ENCODE results near the gene MRPL17. TPM values are rescaled to one million over a fixed set of nuclear protein-coding genes. Genes with fewer than 3 reads are reported as not detected.

Gene MRPL17
- total and polyA plus RNA-seq, 4 donors = 14.0 to 21.8 (median 19.0) TPM

- no peaks in the 10 kb centered on the region for H3K36me3 ChIP-seq (ENCODE audit: control insufficient read depth in 4 of 4, insufficient read depth in 3 of 4, low read depth in 1 of 4, low read length in 3 of 4)
- peak overlapping the region in 2 of 3 donors; percentile 23 to 53 for H3K4me3 ChIP-seq (ENCODE audit: low read depth in 1 of 3, low read length in 3 of 3)
- 7% methylated on average over 84 of the region's 84 CpGs for WGBS
- H3K27ac ChIP-seq (ENCODE audit: low read depth in 1 of 2, low read length in 2 of 2) = no peak overlapping the region
- no peak overlapping the region for H3K9ac ChIP-seq (ENCODE audit: low read depth in 1 of 2, low read length in 2 of 2)
- H3K27me3 ChIP-seq (ENCODE audit: control insufficient read depth in 4 of 4, insufficient read depth in 4 of 4, low read length in 3 of 4) = no peaks in the 10 kb centered on the region
- no peak for DNase-seq (ENCODE audit: low spot score)
- H3K9me3 ChIP-seq (ENCODE audit: control insufficient read depth in 4 of 4, low read length in 3 of 4) = no peaks in the 10 kb centered on the region
- peaks cover 0 to 10% (median 3%) of the 10 kb centered on the region in 4 donors for H3K4me1 ChIP-seq (ENCODE audit: control insufficient read depth in 4 of 4, insufficient read depth in 4 of 4, low read length in 3 of 4)
- no peak for TF ChIP-seq HNF4G (IDR thresholded peaks at IDR 0.05)
- no peak for TF ChIP-seq YY1 (IDR thresholded peaks at IDR 0.05)
- no peak for TF ChIP-seq MAX (IDR thresholded peaks at IDR 0.05)
- TF ChIP-seq FOXA2 (IDR thresholded peaks at IDR 0.05) = no peak
- no peak for TF ChIP-seq JUND (IDR thresholded peaks at IDR 0.05)
- no peak for TF ChIP-seq SP1 (IDR thresholded peaks at IDR 0.05)
- no peak for TF ChIP-seq ATF3 (IDR thresholded peaks at IDR 0.05)
- no peak for TF ChIP-seq EGR1 (IDR thresholded peaks at IDR 0.05; ENCODE audit: low read depth in 2 of 2)
- TF ChIP-seq CTCF (IDR thresholded peaks at IDR 0.05; ENCODE audit: low read depth, low read length, missing input control) = no peak
- TF ChIP-seq NR2F2 (IDR thresholded peaks at IDR 0.05) = no peak
- no peak for TF ChIP-seq TAF1 (conservative IDR thresholded peaks at IDR 0.05)
- TF ChIP-seq ZBTB33 (IDR thresholded peaks at IDR 0.05) = no peak
- no peak for TF ChIP-seq REST (IDR thresholded peaks at IDR 0.05)
- no peak for TF ChIP-seq HNF4A (conservative IDR thresholded peaks at IDR 0.05)
- TF ChIP-seq FOXA1 (IDR thresholded peaks at IDR 0.05) = no peak
- TF ChIP-seq RAD21 (IDR thresholded peaks at IDR 0.05) = no peak
- no peak for TF ChIP-seq GABPA (IDR thresholded peaks at IDR 0.05 in 1 of 2, conservative IDR thresholded peaks at IDR 0.05 in 1 of 2)
- no peak for TF ChIP-seq RXRA (IDR thresholded peaks at IDR 0.05)
Observed at GRCh38 chr11:6655020-6655789, 27.9 kb downstream of the MRPL17 start.

All from liver (tissue), 9 donors.